Suprapubic skin (tissue), 4 donors: ENCODE measurements around the gene OR5M11.

Experiments used
- CTCF ChIP-seq, 2 donors: fragments of 200-600 bp in 1 of 2; fragments of 450-650 bp in 1 of 2; sonication (generic) in 1 of 2; IDR thresholded peaks; one replicate each; pipeline ENCODE4 v1.5.1; 2016 to 2019; ENCODE audit warnings: antibody characterized with exemption in 2 of 2, mild to moderate bottlenecking in 1 of 2, moderate library complexity in 1 of 2
- EP300 ChIP-seq: sonication (generic); formaldehyde crosslinking; IDR thresholded peaks from one replicate; pipeline ENCODE4 v1.6.1; 2017; ENCODE audit warnings: antibody characterized with exemption
- POLR2A ChIP-seq, 2 donors: fragments of 450-650 bp; IDR thresholded peaks; one replicate each; pipeline ENCODE4 v1.6.1; 2017; ENCODE audit warnings: antibody characterized with exemption in 2 of 2, mild to moderate bottlenecking in 2 of 2, moderate library complexity in 2 of 2
- POLR2AphosphoS5 ChIP-seq, 3 donors: sonication (generic); formaldehyde crosslinking; IDR thresholded peaks; one replicate each; pipeline ENCODE4 v1.6.1; 2017; ENCODE audit warnings: antibody characterized with exemption in 3 of 3

- TF ChIP-seq CTCF (IDR thresholded peaks at IDR 0.05) (no peak), POLR2A (IDR thresholded peaks at IDR 0.05) (no peak), EP300 (no peak), POLR2AphosphoS5 (IDR thresholded peaks at IDR 0.05) (no peak)
Measured at GRCh38 chr11:56509439-56509838, 33.6 kb downstream of the OR5M11 start.
